Stimulated activated CD4-positive, alpha-beta T cell treated with anti-CD3 and anti-CD28 coated beads, Interleukin-12 subunit alpha, Interleukin-12 subunit beta, amount 100 ng/mL, for 48 hours (primary cell): ENCODE measurements around the gene DHX32.

ENCODE experiments used
- DNase-seq, 3 donors: peaks; one replicate each; pipeline ENCODE4 v3.0.0-alpha.2; 2020; ENCODE audit warnings: low read depth in 2 of 3, low spot score in 1 of 3

Gene DHX32

DNA sequence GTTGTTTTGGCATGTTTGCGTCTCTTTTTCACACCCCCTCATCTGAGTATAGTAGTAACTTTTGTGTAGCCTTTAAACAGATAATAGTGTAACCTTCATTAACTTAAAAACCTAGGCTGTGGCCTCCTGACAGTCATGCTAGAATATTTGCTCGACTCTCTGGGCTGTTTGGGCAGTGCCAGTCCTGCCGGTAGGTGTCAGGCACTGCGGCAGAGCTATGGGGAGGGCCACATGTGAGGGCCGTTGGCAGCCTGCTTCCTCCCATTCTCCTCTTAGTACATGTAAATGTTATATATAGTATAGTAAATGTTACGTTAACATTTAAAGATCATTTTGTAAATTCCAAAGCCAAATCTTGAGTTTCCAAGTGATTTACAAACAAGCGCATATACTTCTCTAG lies 31.6 kb downstream of the DHX32 start:
- DNase-seq: no peak

DNA sequence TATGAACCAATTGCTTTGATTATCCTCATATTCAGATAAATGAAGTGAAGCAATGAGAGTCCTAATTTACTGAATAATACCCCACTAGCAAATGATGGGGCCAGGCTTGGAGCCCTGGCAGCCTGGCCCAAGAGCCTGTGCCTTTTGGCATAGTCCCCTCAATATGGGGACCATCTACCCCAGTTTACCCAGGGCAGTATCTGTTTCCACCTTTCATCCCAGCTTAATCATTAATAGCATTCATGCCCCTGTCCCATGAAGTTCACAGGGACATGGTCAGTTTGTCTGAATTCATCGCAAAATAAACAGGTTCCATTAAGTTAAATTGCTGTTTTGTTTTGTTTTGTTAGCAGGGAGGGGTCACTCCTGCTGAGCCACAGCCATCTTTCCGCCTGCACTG lies 32.2 kb downstream of the DHX32 start:
- no peak for DNase-seq

DNA sequence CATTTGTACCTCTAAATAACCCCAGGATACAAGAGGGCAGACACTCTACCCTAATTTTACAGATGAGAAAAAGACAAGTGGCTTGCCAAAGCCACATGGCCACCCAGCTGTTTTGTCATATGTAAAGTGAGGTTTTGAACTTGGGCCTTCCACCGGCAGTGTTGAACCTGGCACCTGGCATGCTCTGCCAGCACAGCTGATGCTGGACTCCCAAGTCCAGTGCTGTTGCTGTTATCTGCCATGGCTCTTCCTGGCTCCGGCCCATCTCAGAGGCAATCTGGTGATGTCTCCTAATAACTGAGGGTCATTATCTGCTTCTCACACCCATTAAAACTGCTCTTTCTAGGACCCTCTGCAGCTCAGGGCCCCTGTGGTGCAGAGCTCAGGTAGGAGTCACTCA lies 32.7 kb downstream of the DHX32 start:
- no peak for DNase-seq

DNA sequence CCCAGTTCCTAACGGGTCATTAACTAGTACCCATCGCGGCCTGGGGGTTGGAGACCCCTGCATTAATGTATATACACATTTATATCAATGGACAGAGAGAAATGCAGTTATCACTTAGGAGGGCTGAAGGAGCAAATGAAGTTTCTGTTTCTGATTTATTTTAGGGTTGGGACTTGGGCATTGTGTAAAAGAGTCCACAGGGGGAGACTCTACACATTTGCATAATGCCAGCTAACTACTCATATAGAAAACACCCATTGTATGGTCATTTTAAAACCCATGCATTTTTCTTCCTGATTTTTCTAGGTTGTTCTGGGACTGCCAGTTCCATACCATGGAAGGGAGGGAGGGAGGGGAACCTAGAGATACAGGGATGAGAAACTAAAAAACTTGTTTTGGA lies 34.2 kb downstream of the DHX32 start:
- no peak for DNase-seq

DNA sequence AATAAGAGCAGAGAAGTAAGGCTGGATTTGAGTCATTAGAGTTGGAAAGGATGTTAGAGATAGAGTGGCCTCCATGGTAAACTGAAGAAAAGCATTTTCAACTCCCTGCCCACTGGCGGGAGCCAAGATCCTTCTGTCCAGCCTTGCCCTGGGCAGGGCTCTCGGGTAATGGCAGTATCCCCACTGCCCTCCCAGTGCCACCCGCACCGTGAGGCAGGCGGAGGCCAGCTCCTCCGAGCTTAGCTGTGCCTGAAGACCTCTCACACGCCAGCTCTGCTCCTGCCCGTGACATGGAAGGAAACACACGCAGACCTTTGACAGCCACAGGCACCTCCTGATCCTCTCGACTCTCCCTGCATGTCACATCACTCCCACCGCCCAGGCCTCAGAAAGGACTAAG lies 35.5 kb downstream of the DHX32 start:
- DNase-seq: no peak

DNA sequence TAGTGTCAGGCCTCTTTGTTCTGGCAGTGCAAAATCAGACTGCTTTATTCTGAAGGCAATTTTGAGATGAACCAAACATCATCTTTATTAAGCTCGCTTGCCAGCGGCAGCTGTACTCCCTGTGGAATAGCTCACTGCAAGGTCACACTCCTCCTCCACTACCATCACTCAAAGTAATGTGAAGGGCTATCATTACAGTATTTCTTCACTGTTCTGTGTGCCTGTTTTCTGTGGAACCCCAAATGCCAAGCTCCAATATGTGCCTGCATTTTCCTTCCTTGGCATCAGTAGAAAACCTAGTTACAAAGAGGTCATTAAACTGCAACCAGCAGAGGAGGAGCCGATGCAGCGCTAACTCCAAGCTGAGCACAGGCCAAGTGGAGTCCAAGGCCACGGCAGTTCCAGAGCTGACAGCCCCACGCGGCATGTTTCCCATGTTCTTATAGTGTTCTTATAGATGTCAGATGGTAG lies 36.3 kb downstream of the DHX32 start:
- DNase-seq: no peak

DNA sequence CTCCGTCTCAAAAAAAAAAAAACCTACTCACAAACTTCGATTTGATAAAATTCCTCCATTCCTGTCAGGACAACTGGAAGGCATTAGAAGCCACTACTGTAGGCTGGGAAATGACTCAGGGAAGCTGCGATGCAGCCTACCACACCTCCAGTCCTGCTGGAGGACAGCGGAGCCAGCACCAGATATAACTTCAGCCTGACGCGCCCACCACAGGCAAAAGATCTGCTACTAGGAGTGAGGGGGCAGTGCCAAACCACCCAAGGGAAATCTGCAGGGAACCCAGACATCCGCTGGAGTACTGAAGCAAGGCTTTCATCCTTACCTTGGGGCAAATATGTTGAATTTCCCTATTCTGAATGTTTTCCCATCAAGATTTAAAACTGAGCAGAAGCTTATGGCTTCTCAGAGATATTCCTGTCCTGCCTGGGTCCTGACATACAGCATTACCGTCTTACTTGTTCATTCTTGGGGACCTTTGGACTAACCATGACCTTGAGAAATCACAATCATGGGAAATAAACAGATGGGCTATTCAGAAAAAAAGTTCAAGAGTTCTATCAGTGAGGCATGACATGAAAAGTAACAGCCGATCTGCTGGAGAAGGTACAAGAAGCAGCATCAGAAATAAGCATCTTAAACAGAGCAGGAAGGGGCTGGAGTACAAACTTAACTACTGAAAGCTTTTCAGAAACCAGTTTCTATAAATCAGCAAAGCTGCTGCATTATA lies 37.3 kb downstream of the DHX32 start:
- no peak for DNase-seq

DNA sequence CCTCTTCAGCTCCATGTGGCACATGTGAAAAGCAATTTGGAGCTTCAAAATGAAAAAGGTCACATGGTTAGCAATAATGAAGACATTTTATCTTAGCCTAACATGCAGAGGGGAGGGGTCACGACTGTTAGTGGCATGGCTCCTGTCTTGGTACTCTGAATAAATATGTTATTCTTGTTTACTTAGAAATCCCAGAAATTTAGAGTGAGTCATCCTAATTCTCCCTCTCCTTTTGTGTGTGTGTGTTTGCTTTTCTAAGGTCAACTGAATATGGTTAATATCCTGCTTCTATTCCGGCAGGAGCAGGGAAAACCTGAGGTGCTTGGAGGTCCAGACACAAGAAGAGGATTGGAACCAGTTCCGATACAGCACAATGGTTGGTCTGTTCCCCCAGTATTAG lies 40.1 kb downstream of the DHX32 start:
- DNase-seq: no peak

DNA sequence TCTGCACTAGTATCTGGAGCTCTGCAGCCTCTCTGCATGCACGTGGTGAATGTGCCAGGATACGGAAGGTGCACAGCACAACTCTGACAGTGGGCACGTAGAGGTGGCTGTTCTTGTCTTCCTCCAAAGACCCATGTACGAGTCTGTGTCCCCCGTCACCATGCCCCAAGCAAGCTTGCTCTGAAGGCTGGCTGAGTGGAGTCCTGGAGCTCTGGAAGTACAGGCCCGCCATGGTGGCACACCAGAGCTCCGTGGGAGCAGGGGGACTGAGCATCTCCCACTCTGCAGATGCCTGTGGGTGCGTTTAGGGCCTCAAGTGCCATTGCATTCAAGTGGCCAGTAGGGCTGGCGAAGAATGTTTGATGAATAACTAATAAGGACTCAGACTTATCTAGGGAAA lies 40.7 kb downstream of the DHX32 start:
- no peak for DNase-seq

DNA sequence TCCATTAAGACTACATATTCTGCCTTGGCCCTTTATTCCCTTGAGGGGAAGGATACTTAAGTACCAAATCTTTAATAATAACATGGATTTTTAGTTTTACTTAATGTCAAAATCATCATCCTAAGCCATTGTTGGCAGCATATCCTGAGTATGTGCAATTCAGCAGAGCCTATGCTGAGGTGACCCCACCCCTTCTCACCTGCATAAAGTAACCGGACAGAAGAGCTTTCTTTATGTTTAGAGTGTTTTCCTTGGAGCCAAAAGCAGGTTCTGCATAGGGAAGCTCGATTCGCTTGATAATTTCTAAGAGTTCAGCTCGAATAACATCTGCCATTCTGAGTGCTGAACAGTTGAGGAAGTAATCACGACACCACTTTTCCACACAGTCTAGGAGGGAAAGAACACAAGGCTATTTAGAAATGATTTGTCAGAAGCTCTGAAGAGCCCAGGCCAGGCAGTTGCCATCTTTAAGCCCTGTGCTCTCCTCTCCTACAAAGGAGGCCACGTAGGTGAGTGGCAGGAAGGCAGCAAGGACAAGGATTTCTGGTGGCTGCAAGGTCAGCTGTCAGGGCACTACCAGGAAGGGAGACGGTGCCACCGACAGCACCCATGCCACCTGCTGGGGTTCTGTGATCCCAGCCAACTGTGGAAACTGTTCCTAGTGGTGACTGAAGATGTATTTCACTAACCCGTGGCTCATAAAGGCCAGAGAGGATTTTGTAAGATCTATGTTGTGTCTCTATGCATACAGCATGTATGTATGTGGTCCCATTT lies 42.1 kb downstream of the DHX32 start:
- no peak for DNase-seq

DNA sequence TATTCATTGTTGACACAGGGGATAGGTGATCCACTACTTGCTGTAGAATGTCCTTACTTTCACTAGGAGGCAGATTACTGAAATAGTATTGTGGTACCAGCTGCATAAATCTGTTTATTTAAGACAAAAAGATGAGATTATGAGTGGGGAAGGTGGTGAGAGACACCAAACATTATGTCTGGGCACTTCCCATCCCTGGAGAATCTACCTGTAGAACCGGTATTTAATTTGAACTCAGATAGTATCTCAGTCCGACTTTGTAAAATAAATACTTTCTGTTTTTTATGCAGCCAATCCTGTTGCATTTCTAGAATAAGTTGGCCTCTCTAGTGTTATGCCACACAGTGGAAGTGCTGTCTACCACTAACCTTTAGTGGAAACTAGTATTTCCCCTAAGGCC lies 44.3 kb downstream of the DHX32 start:
- DNase-seq: no peak

DNA sequence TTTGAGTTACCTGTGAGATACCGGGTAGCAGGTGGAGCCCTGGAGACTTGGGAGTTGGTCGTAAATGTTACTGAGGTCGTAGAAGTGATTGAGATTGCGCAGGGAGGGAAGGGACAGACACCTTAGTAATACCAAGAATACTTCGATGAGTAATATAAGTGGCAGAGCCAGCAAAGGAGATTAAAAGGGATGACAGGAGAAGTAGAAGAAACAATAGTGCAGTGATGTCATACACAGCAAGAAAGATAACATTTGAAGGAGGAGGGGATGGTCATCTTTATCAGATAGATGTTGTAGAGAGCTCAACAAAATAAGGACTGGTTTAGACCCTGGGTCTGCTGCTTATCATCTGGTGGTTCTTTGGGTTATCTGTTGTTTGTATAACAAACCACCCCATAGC lies 52.8 kb downstream of the DHX32 start:
- DNase-seq: no peak

DNA sequence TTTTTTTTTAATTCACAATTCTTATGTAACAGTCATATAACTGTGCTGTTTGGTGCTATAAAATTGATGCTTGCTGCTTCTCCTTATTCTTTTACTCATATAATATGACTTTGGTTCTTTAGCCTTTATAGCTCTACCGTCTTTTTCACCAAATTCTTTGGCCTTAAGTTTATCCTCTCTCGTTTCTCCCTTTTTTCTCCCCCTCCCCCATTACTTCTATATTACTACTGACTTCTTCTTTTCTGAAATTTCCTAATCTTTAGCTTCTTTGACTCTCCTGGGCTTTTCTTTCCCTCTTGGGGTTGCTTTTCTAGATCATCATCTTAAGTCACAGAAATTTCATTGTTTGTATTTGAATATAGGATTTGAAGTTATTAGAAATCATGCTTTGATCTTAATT lies 54.0 kb downstream of the DHX32 start:
- no peak for DNase-seq

DNA sequence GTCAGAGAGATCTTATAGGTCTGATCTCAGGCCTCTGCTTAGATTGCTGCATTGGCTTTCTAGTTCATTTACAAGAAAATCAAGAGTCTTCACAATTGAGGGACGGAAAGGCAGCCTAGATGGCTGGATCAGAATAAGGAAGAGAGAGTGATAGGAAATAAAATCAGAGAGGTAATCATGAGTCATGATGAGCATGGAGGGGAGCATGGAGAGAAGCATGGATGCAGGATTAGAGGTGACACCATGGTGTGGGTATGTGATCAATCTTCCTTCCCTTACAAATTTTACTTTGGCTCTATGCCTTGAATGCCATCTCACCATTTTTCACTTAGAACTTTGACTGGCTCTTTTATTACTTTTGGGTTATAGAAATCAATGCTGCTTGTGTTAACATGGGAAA lies 56.4 kb downstream of the DHX32 start:
- DNase-seq: no peak

DNA sequence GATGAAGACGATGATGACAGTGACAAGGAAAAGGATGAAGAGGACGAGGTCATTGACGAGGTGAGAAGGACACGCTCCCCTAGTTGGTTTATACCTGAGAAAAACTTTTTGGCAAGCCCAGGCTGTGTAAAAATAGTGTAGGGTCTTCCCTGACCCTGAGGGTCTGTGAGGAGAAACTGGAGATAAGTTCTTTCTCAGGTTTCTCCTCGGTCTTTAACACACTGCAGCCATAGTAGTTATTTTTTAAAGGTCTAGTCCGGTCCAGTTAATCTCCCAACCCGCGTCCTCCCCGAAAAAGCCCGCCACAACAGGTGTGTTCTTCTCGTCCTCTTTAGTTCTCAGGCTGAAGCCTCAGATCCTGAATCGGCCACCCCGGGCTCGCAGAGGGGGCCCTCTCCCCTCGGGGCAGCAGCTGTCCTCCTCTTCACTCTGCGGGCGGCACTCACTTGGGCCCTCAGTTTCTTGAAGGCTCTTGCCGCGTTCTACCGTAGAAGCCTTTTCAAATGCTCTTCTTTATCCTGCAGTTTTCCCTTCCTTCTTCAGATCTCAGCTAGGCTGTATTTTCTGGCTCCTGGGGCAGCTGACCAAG lies 57.3 kb downstream of the DHX32 start:
- DNase-seq: no peak

DNA sequence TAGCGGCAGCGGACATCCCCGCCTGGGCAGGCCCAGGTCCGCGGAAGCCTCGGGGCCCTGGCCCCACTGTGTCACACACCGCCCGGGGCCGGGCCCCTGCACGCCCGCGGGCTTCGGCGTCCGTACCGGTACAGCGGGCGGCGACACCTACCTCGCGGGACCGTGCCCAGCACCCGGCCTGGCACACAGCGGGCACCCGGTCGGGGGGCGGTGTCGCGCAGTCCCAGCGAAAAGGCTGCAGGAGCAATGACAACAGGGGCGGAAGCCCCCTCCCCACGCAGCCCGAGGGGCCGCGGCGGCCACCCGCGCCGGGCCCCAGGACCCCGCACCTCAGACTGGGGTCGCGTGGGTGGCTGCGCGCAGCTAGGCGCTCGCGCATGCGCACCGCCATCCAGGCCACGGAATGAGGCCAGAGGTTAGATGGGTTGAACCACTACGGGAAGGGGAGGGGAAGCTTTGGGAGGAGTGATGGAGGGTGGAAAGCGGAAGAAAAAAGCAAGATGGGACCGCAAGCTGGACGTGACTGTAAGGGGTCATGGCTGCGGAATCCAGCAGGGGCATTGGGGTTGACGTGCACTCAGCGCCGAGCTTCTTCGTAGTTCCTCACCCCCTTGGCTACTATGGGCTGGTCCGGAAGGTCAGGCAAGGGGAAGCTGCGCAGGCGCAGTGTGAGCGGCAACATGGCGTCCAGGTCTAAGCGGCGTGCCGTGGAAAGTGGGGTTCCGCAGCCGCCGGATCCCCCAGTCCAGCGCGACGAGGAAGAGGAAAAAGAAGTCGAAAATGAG lies 58.0 kb downstream of the DHX32 start, which contains the start of the genes BCCIP and UROS:
BCCIP (plus strand) TSS at position 669 of the 785 bp plus-strand sequence; CDS start at position 681, 12 bp downstream.
UROS (minus strand) TSS at position 381 of the 785 bp plus-strand sequence. CDS start 6,759 bp downstream, outside the sequence.
- DNase-seq: peak; percentile 72 to 85 (median 79)

DNA sequence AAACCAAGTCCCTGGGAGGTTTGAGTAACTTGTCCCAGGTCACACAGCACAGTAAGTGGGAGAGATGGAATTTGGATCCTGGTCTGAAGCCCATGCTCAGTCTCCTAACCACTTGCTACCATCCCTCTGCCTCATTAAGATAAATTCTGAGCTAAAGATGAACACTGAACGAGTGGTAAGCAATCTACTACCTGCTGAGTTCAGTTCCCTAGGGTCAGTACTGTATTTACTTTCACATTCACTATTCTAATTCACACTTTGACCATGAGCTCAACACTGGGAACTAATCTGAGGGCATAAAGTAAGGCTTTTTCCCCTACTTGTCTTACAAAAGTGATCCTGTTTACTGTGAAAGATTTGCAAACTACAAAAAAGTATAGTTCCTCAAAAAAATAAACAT lies 60.4 kb downstream of the DHX32 start:
- DNase-seq: no peak

DNA sequence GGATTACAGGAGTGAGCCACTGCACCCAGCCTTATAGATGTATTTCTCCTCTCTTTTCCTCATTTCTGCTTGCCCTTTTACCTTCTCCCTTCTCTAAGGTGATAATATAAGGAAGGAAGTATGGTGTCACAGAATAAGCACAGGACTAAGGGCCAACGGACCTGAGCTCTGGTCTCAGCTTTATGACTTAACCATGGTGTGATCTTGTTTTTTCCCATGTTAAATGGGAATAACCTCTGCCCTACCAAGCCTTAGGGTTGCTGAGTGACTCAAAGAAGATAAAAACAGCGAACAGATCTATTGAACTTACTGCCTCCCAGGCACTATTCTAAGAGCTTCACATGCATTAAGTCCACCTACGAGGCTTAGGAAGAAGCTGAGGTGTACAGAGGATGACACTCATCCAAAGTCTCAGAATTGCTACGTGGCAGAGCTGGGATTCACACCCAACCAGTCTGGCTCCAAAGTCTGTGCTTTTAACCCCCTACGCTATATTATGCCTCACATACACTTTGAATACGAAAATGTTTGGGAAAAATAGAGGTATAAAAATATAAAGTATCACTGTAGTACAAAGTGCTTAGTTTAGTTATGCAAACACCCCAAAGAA lies 63.6 kb downstream of the DHX32 start:
- DNase-seq: no peak

DNA sequence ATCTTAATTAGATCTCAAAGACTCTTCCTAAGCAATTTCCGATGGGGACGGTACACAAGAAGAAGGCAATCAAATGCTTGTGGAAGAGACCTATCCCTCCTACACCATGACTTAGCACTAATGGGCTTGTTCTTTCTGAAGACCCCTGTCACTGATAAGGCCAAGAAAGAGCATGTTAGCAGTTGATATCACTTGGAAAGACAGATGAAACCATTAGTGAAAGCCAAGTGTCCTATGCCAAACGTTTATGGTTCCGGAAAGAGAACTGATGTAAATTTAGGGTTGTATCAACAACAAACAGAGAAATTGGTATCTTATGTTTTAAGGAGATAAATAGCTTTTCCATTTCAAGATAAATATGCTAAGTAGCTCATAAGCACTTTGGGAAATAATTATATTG lies 64.5 kb downstream of the DHX32 start:
- DNase-seq: no peak

DNA sequence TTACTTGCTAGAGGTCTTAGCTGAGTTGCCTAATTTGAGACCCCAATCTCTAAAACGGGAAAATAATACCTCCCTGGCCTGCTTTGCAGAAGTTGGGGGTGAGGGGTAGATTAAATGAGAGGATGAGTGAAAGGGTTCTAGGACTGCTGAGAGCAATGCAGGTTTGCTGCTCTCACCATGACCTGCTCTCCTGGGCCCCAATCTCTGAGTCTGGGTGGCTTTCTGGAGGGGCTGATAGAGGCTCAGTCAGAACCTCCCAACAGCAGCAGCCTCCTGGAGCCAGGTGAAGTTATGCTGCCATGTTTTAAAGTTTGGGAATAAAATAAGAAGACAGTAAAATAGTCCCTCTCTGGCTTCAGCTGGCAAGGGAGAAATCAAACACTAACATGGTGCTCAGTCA lies 65.3 kb downstream of the DHX32 start:
- DNase-seq: no peak
